ENCODE measurements around the gene AGPAT3. TPM values are rescaled to one million over a fixed set of nuclear protein-coding genes. Genes with fewer than 3 reads are reported as not detected.

The AGPAT3 gene
- total RNA-seq, 1 donor from 2014 or later = 93.4 TPM

GRCh38 chr21:43986544-43987451 is 121.8 kb downstream of the AGPAT3 start:
- DNase-seq (ENCODE audit: missing footprints) (no peak), ATAC-seq (no peak)
- intact Hi-C loops (cut with DNase I) = no loop called here

- intact Hi-C loops (cut with DNase I) = no loop called here
- ATAC-seq = peak; percentile 71
- no peak for DNase-seq (ENCODE audit: missing footprints)
Measured at GRCh38 chr21:43987509-43987908, 122.5 kb downstream of the AGPAT3 start.

- DNase-seq (ENCODE audit: missing footprints) = no peak
- intact Hi-C loops (cut with DNase I) = no loop called here
- ATAC-seq = no peak
Measured at GRCh38 chr21:43988016-43988415, 123.0 kb downstream of the AGPAT3 start.

- DNase-seq (ENCODE audit: missing footprints) = no peak
- no peak for ATAC-seq
- intact Hi-C loops (cut with DNase I) = no loop called here
Measured at GRCh38 chr21:43988506-43989230, 123.6 kb downstream of the AGPAT3 start.

GRCh38 chr21:43989401-43989800 is 124.4 kb downstream of the AGPAT3 start:
- DNase-seq (ENCODE audit: missing footprints) (no peak), ATAC-seq (no peak)
- intact Hi-C loops (cut with DNase I) = no loop called here

- ATAC-seq (no peak), DNase-seq (ENCODE audit: missing footprints) (no peak)
- intact Hi-C loops (cut with DNase I) = no loop called here
Measured at GRCh38 chr21:43991447-43991991, 126.5 kb downstream of the AGPAT3 start.

GRCh38 chr21:43992121-43992520 is 127.1 kb downstream of the AGPAT3 start:
- no peak for ATAC-seq
- intact Hi-C loops (cut with DNase I) = no loop called here
- no peak for DNase-seq (ENCODE audit: missing footprints)

- DNase-seq (ENCODE audit: missing footprints) = no peak
- intact Hi-C loops (cut with DNase I) = no loop called here
- no peak for ATAC-seq
Measured at GRCh38 chr21:43993420-43993934, 128.5 kb downstream of the AGPAT3 start.

- intact Hi-C loops (cut with DNase I) = no loop called here
- ATAC-seq (no peak), DNase-seq (ENCODE audit: missing footprints) (no peak)
Measured at GRCh38 chr21:43994085-43994484, 129.1 kb downstream of the AGPAT3 start.

- no peak for DNase-seq (ENCODE audit: missing footprints)
- ATAC-seq = no peak
- intact Hi-C loops (cut with DNase I) = no loop called here
Measured at GRCh38 chr21:43994646-43995045, 129.6 kb downstream of the AGPAT3 start.

- no peak for ATAC-seq
- DNase-seq (ENCODE audit: missing footprints) = peak; percentile 37
- intact Hi-C loops (cut with DNase I) = no loop called here
Measured at GRCh38 chr21:43995521-43996105, 130.6 kb downstream of the AGPAT3 start.

- intact Hi-C loops (cut with DNase I) = no loop called here
- no peak for ATAC-seq
- DNase-seq (ENCODE audit: missing footprints) = no peak
Measured at GRCh38 chr21:43997766-43998742, 133.0 kb downstream of the AGPAT3 start.

GRCh38 chr21:44000360-44000759 is 135.3 kb downstream of the AGPAT3 start:
- intact Hi-C loops (cut with DNase I) = no loop called here
- peak; percentile 20 for ATAC-seq

GRCh38 chr21:44002511-44002910 is 137.5 kb downstream of the AGPAT3 start:
- DNase-seq (ENCODE audit: missing footprints) (no peak), ATAC-seq (no peak)
- intact Hi-C loops (cut with DNase I) = no loop called here

More at GRCh38 chr21:44000360-44000759, 135.3 kb downstream of the AGPAT3 start:
- DNase-seq (ENCODE audit: missing footprints) = no peak

- ATAC-seq = no peak
- intact Hi-C loops (cut with DNase I) = no loop called here
Measured at GRCh38 chr21:44003307-44003966, 138.4 kb downstream of the AGPAT3 start.

GRCh38 chr21:44005071-44005470 is 140.0 kb downstream of the AGPAT3 start:
- ATAC-seq (no peak), DNase-seq (ENCODE audit: missing footprints) (no peak)
- intact Hi-C loops (cut with DNase I) = loop anchor here (2.0 kb wide), 1 partner anchor 16 kb away; no protein-coding TSS in a partner anchor

More at GRCh38 chr21:44003307-44003966, 138.4 kb downstream of the AGPAT3 start:
- DNase-seq (ENCODE audit: missing footprints) = no peak

- intact Hi-C loops (cut with DNase I) = loop anchor here (2.0 kb wide), 1 partner anchor 15 kb away; no protein-coding TSS in a partner anchor
- ATAC-seq (no peak), DNase-seq (ENCODE audit: missing footprints) (no peak)
Measured at GRCh38 chr21:44005593-44005992, 140.6 kb downstream of the AGPAT3 start.

All from Right ventricle myocardium inferior (tissue), 1 donor.